ENCODE data around the gene BATF3.

- TF ChIP-seq CTCF (IDR thresholded peaks at IDR 0.05 in 4 of 5, conservative IDR thresholded peaks at IDR 0.05 in 1 of 5) (no peak), POLR2A (IDR thresholded peaks at IDR 0.05) (no peak)
Measured at GRCh38 chr1:212656730-212657129, 42.9 kb downstream of the BATF3 start.

All from gastrocnemius medialis (tissue), 4 donors.